ENCODE data around the gene MXI1.
"Not testable (repeated sequence)": the region's sequence is repeated elsewhere in the genome, so short reads cannot be mapped to it uniquely, and the experiment has no call there.

MXI1 gene

GRCh38 chr10:110179220-110179619 is 28.2 kb upstream of the MXI1 start:
- in situ Hi-C loops (cut with HindIII; ENCODE audit: low sequenced_read_pairs): no loop called here

- in situ Hi-C loops (cut with HindIII; ENCODE audit: low sequenced_read_pairs): no loop called here
Measured at GRCh38 chr10:110181451-110181850, 26.0 kb upstream of the MXI1 start.

- in situ Hi-C loops (cut with HindIII; ENCODE audit: low sequenced_read_pairs): no loop called here
Measured at GRCh38 chr10:110181911-110182310, 25.5 kb upstream of the MXI1 start.

- in situ Hi-C loops (cut with HindIII; ENCODE audit: low sequenced_read_pairs): no loop called here
Measured at GRCh38 chr10:110184398-110184797, 23.0 kb upstream of the MXI1 start.

- in situ Hi-C loops (cut with HindIII; ENCODE audit: low sequenced_read_pairs): not testable (repeated sequence)
Measured at GRCh38 chr10:110185646-110186182, 21.7 kb upstream of the MXI1 start.

- in situ Hi-C loops (cut with HindIII; ENCODE audit: low sequenced_read_pairs): no loop called here
Measured at GRCh38 chr10:110190170-110190569, 17.2 kb upstream of the MXI1 start.

- in situ Hi-C loops (cut with HindIII; ENCODE audit: low sequenced_read_pairs): no loop called here
Measured at GRCh38 chr10:110192552-110192951, 14.9 kb upstream of the MXI1 start.

GRCh38 chr10:110200503-110200902 is 6.9 kb upstream of the MXI1 start:
- in situ Hi-C loops (cut with HindIII; ENCODE audit: low sequenced_read_pairs): no loop called here

- in situ Hi-C loops (cut with HindIII; ENCODE audit: low sequenced_read_pairs): not testable (repeated sequence)
Measured at GRCh38 chr10:110201046-110201445, 6.4 kb upstream of the MXI1 start.

GRCh38 chr10:110203500-110204455 is 3.6 kb upstream of the MXI1 start:
- in situ Hi-C loops (cut with HindIII; ENCODE audit: low sequenced_read_pairs): no loop called here

GRCh38 chr10:110205051-110205675 is 2.2 kb upstream of the MXI1 start:
- in situ Hi-C loops (cut with HindIII; ENCODE audit: low sequenced_read_pairs): no loop called here

- in situ Hi-C loops (cut with HindIII; ENCODE audit: low sequenced_read_pairs): no loop called here
Measured at GRCh38 chr10:110207805-110208613, 604 bp downstream of the MXI1 start.

- in situ Hi-C loops (cut with HindIII; ENCODE audit: low sequenced_read_pairs): no loop called here
Measured at GRCh38 chr10:110208614-110209453, 1.4 kb downstream of the MXI1 start.

GRCh38 chr10:110209454-110209925 is 2.1 kb downstream of the MXI1 start:
- in situ Hi-C loops (cut with HindIII; ENCODE audit: low sequenced_read_pairs): no loop called here

- in situ Hi-C loops (cut with HindIII; ENCODE audit: low sequenced_read_pairs): no loop called here
Measured at GRCh38 chr10:110209926-110210673, 2.7 kb downstream of the MXI1 start.

GRCh38 chr10:110210674-110211464 is 3.5 kb downstream of the MXI1 start:
- in situ Hi-C loops (cut with HindIII; ENCODE audit: low sequenced_read_pairs): no loop called here

GRCh38 chr10:110211465-110211843 is 4.0 kb downstream of the MXI1 start:
- in situ Hi-C loops (cut with HindIII; ENCODE audit: low sequenced_read_pairs): no loop called here

Data from endothelial cell of hepatic sinusoid (primary cell).